ENCODE data around the gene MAPKAPK3. TPM values are rescaled to one million over a fixed set of nuclear protein-coding genes. Genes with fewer than 3 reads are reported as not detected.

MAPKAPK3 gene
- total and polyA plus RNA-seq, 12 donors: 40.6 to 101 (median 65.0) TPM

DNA sequence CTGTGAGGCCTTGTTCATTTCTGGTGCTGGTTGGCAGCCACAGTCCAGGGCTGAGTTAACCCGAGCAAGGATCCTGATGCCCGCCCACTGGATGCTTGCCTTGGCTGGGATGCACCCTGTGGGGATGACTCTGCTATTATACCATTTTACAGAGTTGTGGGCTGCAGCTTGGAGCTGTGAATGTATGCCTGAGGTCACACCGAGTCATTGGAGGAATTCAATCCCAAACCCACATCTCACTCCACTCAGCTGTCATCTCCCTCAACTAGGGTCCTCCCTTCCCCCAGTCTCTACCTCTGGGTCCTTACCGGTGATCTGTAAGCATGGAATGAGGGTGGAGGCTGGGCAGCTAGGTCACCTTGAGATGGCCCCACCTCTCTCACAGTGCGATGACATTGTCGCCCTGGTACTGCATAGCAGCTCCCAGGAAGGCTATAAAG lies 22.1 kb downstream of the MAPKAPK3 start:
- Histone ChIP-seq H3K4me1 (replicated peaks in 1 of 2) (no peaks in the 10 kb centered on the region), H3K36me3 (replicated peaks in 1 of 2) (peaks cover 0 to 31% of the 10 kb centered on the region in 2 donors), H3K9me3 (replicated peaks in 1 of 3) (no peaks in the 10 kb centered on the region), H3K27me3 (no peaks in the 10 kb centered on the region), H3K4me3 (no peak overlapping the region), H3K27ac (no peak overlapping the region)
- WGBS, 4 donors: 74 to 89% (median 82%) methylated on average over 6 of the region's 6 CpGs
- intact Hi-C loops (cut with DNase I): no loop called here
- no peak for DNase-seq
- TF ChIP-seq CTCF (IDR thresholded peaks at IDR 0.05): no peak
- TF ChIP-seq POLR2A (IDR thresholded peaks at IDR 0.05): no peak

DNA sequence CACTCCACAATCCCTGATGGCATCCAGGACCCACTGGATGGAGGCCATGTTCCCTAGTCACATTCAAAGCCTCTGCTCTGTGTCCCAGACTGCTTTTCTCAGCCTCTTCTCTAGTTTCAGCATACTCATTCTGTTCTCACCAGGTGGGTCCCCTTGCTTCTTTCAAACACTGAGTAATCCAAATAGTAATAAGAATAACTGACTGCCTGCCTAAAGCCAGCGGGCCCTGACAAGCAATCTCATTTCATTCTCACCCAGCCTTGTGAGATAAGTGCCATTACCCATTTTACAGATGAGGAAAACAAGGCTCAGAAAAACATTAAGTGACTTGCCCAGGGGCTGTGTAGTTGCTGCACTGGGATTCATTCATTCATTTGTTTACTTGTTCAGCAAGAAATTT lies 25.4 kb downstream of the MAPKAPK3 start:
- no peak overlapping the region for H3K27ac ChIP-seq
- TF ChIP-seq CTCF (IDR thresholded peaks at IDR 0.05) (no peak), POLR2A (IDR thresholded peaks at IDR 0.05) (no peak)
- H3K27me3 ChIP-seq: no peaks in the 10 kb centered on the region
- no peak for DNase-seq
- no peaks in the 10 kb centered on the region for H3K9me3 ChIP-seq (replicated peaks in 1 of 3)
- peaks cover 0 to 59% of the 10 kb centered on the region in 2 donors for H3K36me3 ChIP-seq (replicated peaks in 1 of 2)
- WGBS, 4 donors: 74 to 100% (median 94%) methylated on average over 1 of the region's 1 CpG
- intact Hi-C loops (cut with DNase I): no loop called here
- H3K4me1 ChIP-seq (replicated peaks in 1 of 2): no peaks in the 10 kb centered on the region
- H3K4me3 ChIP-seq: no peak overlapping the region

DNA sequence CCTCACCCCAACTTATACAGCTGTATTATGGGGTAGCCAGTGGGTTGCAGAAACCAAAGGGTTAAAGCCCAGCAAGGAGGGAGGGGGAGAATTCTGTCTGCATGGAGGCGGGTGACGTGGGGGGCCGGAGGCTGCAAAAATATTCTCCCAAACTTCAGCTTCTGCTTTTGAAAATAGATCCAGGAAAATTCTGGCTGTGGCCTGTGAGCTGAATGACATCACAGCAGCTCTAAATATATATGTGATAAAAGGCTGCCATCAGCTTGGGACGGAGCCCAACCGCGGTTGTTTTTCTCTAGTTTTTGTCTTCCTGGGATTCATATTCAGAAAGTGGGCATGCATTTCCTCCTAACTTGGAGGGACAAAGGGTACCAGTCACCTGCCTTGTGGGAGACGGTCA lies 27.6 kb downstream of the MAPKAPK3 start:
- DNase-seq: no peak
- Histone ChIP-seq H3K27me3 (no peaks in the 10 kb centered on the region), H3K36me3 (replicated peaks in 1 of 2) (peaks cover 0 to 67% of the 10 kb centered on the region in 2 donors), H3K9me3 (replicated peaks in 1 of 3) (no peaks in the 10 kb centered on the region), H3K4me1 (replicated peaks in 1 of 2) (peaks cover 11 to 18% of the 10 kb centered on the region in 2 donors), H3K27ac (no peak overlapping the region), H3K4me3 (no peak overlapping the region)
- TF ChIP-seq POLR2A (IDR thresholded peaks at IDR 0.05) (no peak), CTCF (IDR thresholded peaks at IDR 0.05) (no peak)
- 70 to 75% (median 73%) methylated on average over 7 of the region's 7 CpGs for WGBS, 4 donors
- intact Hi-C loops (cut with DNase I): no loop called here

DNA sequence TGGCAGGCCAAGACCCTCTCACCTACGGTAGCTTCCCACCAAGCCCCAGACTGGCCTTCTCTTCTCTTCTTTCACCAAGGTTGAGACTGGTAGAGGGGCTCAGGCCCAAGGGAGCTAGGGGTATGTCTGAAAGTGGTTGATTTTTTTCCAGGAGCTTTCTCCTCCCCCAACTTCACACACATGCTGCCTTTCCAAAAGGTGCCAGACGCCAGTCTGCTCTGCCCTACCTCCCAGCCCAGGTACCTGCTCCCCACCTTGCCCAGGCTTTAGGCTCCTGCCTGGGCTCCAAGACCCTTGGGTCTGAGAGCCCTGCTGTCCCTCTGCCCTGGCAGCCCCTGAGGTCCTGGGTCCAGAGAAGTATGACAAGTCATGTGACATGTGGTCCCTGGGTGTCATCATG lies 28.4 kb downstream of the MAPKAPK3 start:
- Histone ChIP-seq H3K4me1 (replicated peaks in 1 of 2) (peaks cover 12 to 23% of the 10 kb centered on the region in 2 donors), H3K9me3 (replicated peaks in 1 of 3) (no peaks in the 10 kb centered on the region), H3K27me3 (no peaks in the 10 kb centered on the region), H3K4me3 (no peak overlapping the region), H3K36me3 (replicated peaks in 1 of 2) (peaks cover 0 to 67% of the 10 kb centered on the region in 2 donors), H3K27ac (no peak overlapping the region)
- intact Hi-C loops (cut with DNase I): no loop called here
- TF ChIP-seq POLR2A (IDR thresholded peaks at IDR 0.05) (no peak), CTCF (IDR thresholded peaks at IDR 0.05) (no peak)
- no peak for DNase-seq
- 85 to 100% (median 92%) methylated on average over 2 of the region's 2 CpGs for WGBS, 4 donors
